HepG2 (cell line): Measurements from ENCODE around the gene PPP2R5D. TPM values are rescaled to one million over a fixed set of nuclear protein-coding genes. Genes with fewer than 3 reads are reported as not detected.

Experiments
- ARID4A ChIP-seq: sonication (generic); formaldehyde crosslinking; IDR thresholded peaks from 2 replicates; pipeline ENCODE4 v1.5.0; 2020; ENCODE audit warnings: mild to moderate bottlenecking, missing genetic modification reagents, borderline replicate concordance
- E2F2 ChIP-seq: sonication (generic); formaldehyde crosslinking; IDR thresholded peaks from 2 replicates; pipeline ENCODE4 v1.4.0; 2020; ENCODE audit warnings: missing genetic modification reagents, borderline replicate concordance
- ETV5 ChIP-seq: IDR thresholded peaks from 2 replicates; pipeline ENCODE4 v1.6.1; 2018; ENCODE audit warnings: missing biosample characterization, missing genetic modification reagents, inconsistent platforms, borderline replicate concordance
- NCOA2 ChIP-seq: sonication (generic); formaldehyde crosslinking; IDR thresholded peaks from 2 replicates; pipeline ENCODE4 v1.8.0; 2022; ENCODE audit warnings: inconsistent platforms
- PBX2 ChIP-seq: IDR thresholded peaks from 2 replicates; pipeline ENCODE4 v1.6.1; 2016; ENCODE audit warnings: control low read depth
- RBFOX2 ChIP-seq: fragments of 200-400 bp; formaldehyde crosslinking; IDR thresholded peaks from 2 replicates; pipeline ENCODE4 v1.6.1; 2017; ENCODE audit warnings: low read depth, mild to moderate bottlenecking, low read length
- RXRB ChIP-seq: IDR thresholded peaks from 2 replicates; pipeline ENCODE4 v1.6.1; 2016; ENCODE audit warnings: borderline replicate concordance, missing genetic modification reagents, missing compliant biosample characterization
- SMYD3 ChIP-seq: sonication (generic); formaldehyde crosslinking; IDR thresholded peaks from 2 replicates; pipeline ENCODE4 v1.8.1; 2023; ENCODE audit warnings: mild to moderate bottlenecking, missing genetic modification reagents
- SP1 ChIP-seq, 2 experiments: fragments of 450-650 bp in 1 of 2; sonication (generic) in 1 of 2; formaldehyde crosslinking in 1 of 2; IDR thresholded peaks; 2 replicates each; pipeline versions ENCODE4 v1.4.0 to v1.6.1; 2016 to 2020; ENCODE audit warnings: missing genetic modification reagents in 1 of 2
- U2AF1 ChIP-seq: fragments of 200-400 bp; formaldehyde crosslinking; optimal IDR thresholded peaks from 2 replicates; pipeline ENCODE3; 2017; ENCODE audit warnings: mild to moderate bottlenecking, low read depth, low read length
- ZBTB10 ChIP-seq: sonication (generic); formaldehyde crosslinking; IDR thresholded peaks from 2 replicates; pipeline ENCODE4 v1.4.0; 2020; ENCODE audit warnings: missing genetic modification reagents, borderline replicate concordance
- ZNF34 ChIP-seq: sonication (generic); formaldehyde crosslinking; IDR thresholded peaks from 2 replicates; pipeline ENCODE4 v1.4.0; 2020; ENCODE audit warnings: mild to moderate bottlenecking, missing genetic modification reagents, borderline replicate concordance
- ZNF670 ChIP-seq: sonication (generic); formaldehyde crosslinking; IDR thresholded peaks from 2 replicates; pipeline ENCODE4 v1.8.0; 2022; ENCODE audit warnings: mild to moderate bottlenecking, missing genetic modification reagents, borderline replicate concordance
- ZNF691 ChIP-seq: sonication (generic); formaldehyde crosslinking; IDR thresholded peaks from 2 replicates; pipeline ENCODE4 v1.4.0; 2020; ENCODE audit warnings: missing genetic modification reagents, low read depth, mild to moderate bottlenecking, borderline replicate concordance
- ZNF720 ChIP-seq: sonication (generic); formaldehyde crosslinking; IDR thresholded peaks from 2 replicates; pipeline ENCODE4 v1.4.0; 2020; ENCODE audit warnings: missing genetic modification reagents
- ZNF777 ChIP-seq: sonication (generic); formaldehyde crosslinking; IDR thresholded peaks from 2 replicates; pipeline ENCODE4 v1.4.0; 2020; ENCODE audit warnings: missing genetic modification reagents
- ZNF883 ChIP-seq: sonication (generic); formaldehyde crosslinking; IDR thresholded peaks from 2 replicates; pipeline ENCODE4 v1.5.1; 2020; ENCODE audit warnings: mild to moderate bottlenecking, missing genetic modification reagents; ENCODE audit errors: not compliant biosample characterization
- ZNF891 ChIP-seq: sonication (generic); formaldehyde crosslinking; IDR thresholded peaks from 2 replicates; pipeline ENCODE4 v1.5.0; 2020; ENCODE audit warnings: mild to moderate bottlenecking, missing genetic modification reagents
- polyA plus RNA-seq, 8 experiments: library from polyadenylated mRNA; depleted of rRNA in 3 of 8; stranded (reverse) in 7 of 8; unstranded in 1 of 8; fragments of >200 nt; fragmentation: Illumina TruSeq in 4 of 8; extraction: Trizol in 4 of 8; gene quantifications; 2 replicates each; pipeline versions ENCODE4 v1.2.1 to v1.2.3, GENCODE V29; 2011 to 2016; ENCODE audit warnings: low read depth in 4 of 8, missing spikeins in 1 of 8, mixed read lengths in 1 of 8; ENCODE audit not compliant: insufficient read depth in 1 of 8
- total RNA-seq, 5 experiments: library from RNA; depleted of rRNA; stranded (reverse); fragments of >200 nt; fragmentation: Illumina TruSeq; extraction: Trizol; gene quantifications; 2 replicates each; pipeline ENCODE4 v1.2.3, GENCODE V29; 2016; ENCODE audit warnings: low read depth in 1 of 5

PPP2R5D gene
- total and polyA plus RNA-seq, 2 of the 13 experiments (the other 11 are each of a cell fraction or from before 2014, with no cell fraction given) = 53.7 to 60.4 TPM

- TF ChIP-seq ZNF777 (CRISPR knock-in tag) (no peak; the same call in 1 of the 2 replicates), PBX2 (CRISPR knock-in tag) (peak; percentile 10), ZNF34 (CRISPR knock-in tag) (peak; percentile 50; the same call in 1 of the 2 replicates), RBFOX2 (no peak; the same call in none of the 2 replicates), ETV5 (CRISPR knock-in tag) (peak; percentile 57; the same call in 1 of the 2 replicates), ZNF720 (CRISPR knock-in tag) (no peak), E2F2 (CRISPR knock-in tag) (peak; percentile 32; the same call in 1 of the 2 replicates), ZNF891 (CRISPR knock-in tag) (no peak), ZNF691 (CRISPR knock-in tag) (peak; percentile 90; the same call in 1 of the 2 replicates), ZNF883 (CRISPR knock-in tag) (peak; percentile 83), SP1 (IDR thresholded peaks at IDR 0.05) (no peak), SP1 (CRISPR knock-in tag; IDR thresholded peaks at IDR 0.05) (0 out of 2 replicates have a peak, but pooled peaks have one; percentile 62), ZNF670 (CRISPR knock-in tag) (peak; percentile 81; the same call in 1 of the 2 replicates), ZBTB10 (CRISPR knock-in tag) (no peak), ARID4A (CRISPR knock-in tag) (peak; percentile 56), NCOA2 (peak; percentile 63), SMYD3 (CRISPR knock-in tag) (peak; percentile 84; the same call in 1 of the 2 replicates), RXRB (peak; percentile 64; the same call in 1 of the 2 replicates), U2AF1 (peak; percentile 27)
Measured at GRCh38 chr6:43060034-43060754, 75.8 kb downstream of the PPP2R5D start (continued).
